B cell (primary cell): ENCODE data around the gene ARHGEF19.

Source experiments
- EZH2 ChIP-seq: IDR thresholded peaks from 2 replicates; pipeline ENCODE4 v1.6.1; 2012; ENCODE audit warnings: borderline replicate concordance, low read depth, mild to moderate bottlenecking, moderate library complexity, low read length; ENCODE audit not compliant: insufficient read depth, poor library complexity, severe bottlenecking
- TF ChIP-seq, protein P1 (sequence below): fragments of 200-600 bp; IDR thresholded peaks from one replicate; pipeline ENCODE4 v1.8.0; 2022; ENCODE audit warnings: antibody characterized with exemption, mild to moderate bottlenecking

GRCh38 chr1:16226129-16226489 is 13.7 kb upstream of the ARHGEF19 start:
- TF ChIP-seq, protein P1, sequence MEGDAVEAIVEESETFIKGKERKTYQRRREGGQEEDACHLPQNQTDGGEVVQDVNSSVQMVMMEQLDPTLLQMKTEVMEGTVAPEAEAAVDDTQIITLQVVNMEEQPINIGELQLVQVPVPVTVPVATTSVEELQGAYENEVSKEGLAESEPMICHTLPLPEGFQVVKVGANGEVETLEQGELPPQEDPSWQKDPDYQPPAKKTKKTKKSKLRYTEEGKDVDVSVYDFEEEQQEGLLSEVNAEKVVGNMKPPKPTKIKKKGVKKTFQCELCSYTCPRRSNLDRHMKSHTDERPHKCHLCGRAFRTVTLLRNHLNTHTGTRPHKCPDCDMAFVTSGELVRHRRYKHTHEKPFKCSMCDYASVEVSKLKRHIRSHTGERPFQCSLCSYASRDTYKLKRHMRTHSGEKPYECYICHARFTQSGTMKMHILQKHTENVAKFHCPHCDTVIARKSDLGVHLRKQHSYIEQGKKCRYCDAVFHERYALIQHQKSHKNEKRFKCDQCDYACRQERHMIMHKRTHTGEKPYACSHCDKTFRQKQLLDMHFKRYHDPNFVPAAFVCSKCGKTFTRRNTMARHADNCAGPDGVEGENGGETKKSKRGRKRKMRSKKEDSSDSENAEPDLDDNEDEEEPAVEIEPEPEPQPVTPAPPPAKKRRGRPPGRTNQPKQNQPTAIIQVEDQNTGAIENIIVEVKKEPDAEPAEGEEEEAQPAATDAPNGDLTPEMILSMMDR = no peak
- TF ChIP-seq EZH2 = no peak
